ENCODE results near the gene DENND11.

DENND11 gene

GRCh38 chr7:141696348-141696747 lies 5.6 kb downstream of the DENND11 start:
- H3K36me3 ChIP-seq (replicated peaks; ENCODE audit: insufficient read depth, low read length) = no peaks in the 10 kb centered on the region
- no peak overlapping the region for H3K27ac ChIP-seq (ENCODE audit: low read length)
- H3K4me2 ChIP-seq (ENCODE audit: low read depth, low read length) = no peak overlapping the region
- DNase-seq = no peak
- H3K4me1 ChIP-seq (ENCODE audit: low read length) = 0 out of 2 replicates have a peak, but pooled peaks cover 3% of the 10 kb centered on the region
- H3F3A ChIP-seq (ENCODE audit: insufficient read depth, low read length) = peaks cover 5% of the 10 kb centered on the region; the same call in 1 of the 2 replicates
- no peaks in the 10 kb centered on the region for H3K27me3 ChIP-seq (replicated peaks; ENCODE audit: insufficient read depth, low read length)
- no peak overlapping the region for H3K9ac ChIP-seq (ENCODE audit: low read length)
- TF ChIP-seq CTCF (IDR thresholded peaks at IDR 0.05; ENCODE audit: low read length) (no peak), EZH2phosphoT487 (IDR thresholded peaks at IDR 0.05; ENCODE audit: low read length) (no peak), EZH2 (optimal IDR thresholded peaks at IDR 0.05; ENCODE audit: low read depth, low read length) (no peak)
- 0 out of 2 replicates have a peak, but pooled peaks cover 7% of the 10 kb centered on the region for H3K79me2 ChIP-seq (ENCODE audit: low read length)
- no peak overlapping the region for H2AFZ ChIP-seq (ENCODE audit: low read length)
- H4K20me1 ChIP-seq (ENCODE audit: insufficient read depth, low read length) = no peaks in the 10 kb centered on the region
- no peaks in the 10 kb centered on the region for H3K9me2 ChIP-seq (replicated peaks; ENCODE audit: insufficient read depth, low read length)
- no peak overlapping the region for H3K4me3 ChIP-seq (ENCODE audit: low read length)
- H3K9me3 ChIP-seq (replicated peaks; ENCODE audit: insufficient read depth, low read length) = no peaks in the 10 kb centered on the region

- no peak overlapping the region for H3K4me2 ChIP-seq (ENCODE audit: low read depth, low read length)
- H4K20me1 ChIP-seq (ENCODE audit: insufficient read depth, low read length) = no peaks in the 10 kb centered on the region
- DNase-seq = no peak
- no peak overlapping the region for H2AFZ ChIP-seq (ENCODE audit: low read length)
- no peaks in the 10 kb centered on the region for H3K9me2 ChIP-seq (replicated peaks; ENCODE audit: insufficient read depth, low read length)
- H3K9me3 ChIP-seq (replicated peaks; ENCODE audit: insufficient read depth, low read length) = no peaks in the 10 kb centered on the region
- 0 out of 2 replicates have a peak, but pooled peaks cover 3% of the 10 kb centered on the region for H3K4me1 ChIP-seq (ENCODE audit: low read length)
- no peaks in the 10 kb centered on the region for H3K27me3 ChIP-seq (replicated peaks; ENCODE audit: insufficient read depth, low read length)
- no peak overlapping the region for H3K27ac ChIP-seq (ENCODE audit: low read length)
- no peaks in the 10 kb centered on the region for H3K36me3 ChIP-seq (replicated peaks; ENCODE audit: insufficient read depth, low read length)
- peaks cover 3% of the 10 kb centered on the region; the same call in 1 of the 2 replicates for H3F3A ChIP-seq (ENCODE audit: insufficient read depth, low read length)
- no peak overlapping the region for H3K9ac ChIP-seq (ENCODE audit: low read length)
- 0 out of 2 replicates have a peak, but pooled peaks cover 7% of the 10 kb centered on the region for H3K79me2 ChIP-seq (ENCODE audit: low read length)
- TF ChIP-seq EZH2phosphoT487 (IDR thresholded peaks at IDR 0.05; ENCODE audit: low read length) = no peak
- TF ChIP-seq EZH2 (optimal IDR thresholded peaks at IDR 0.05; ENCODE audit: low read depth, low read length) = no peak
- no peak for TF ChIP-seq CTCF (IDR thresholded peaks at IDR 0.05; ENCODE audit: low read length)
- no peak overlapping the region for H3K4me3 ChIP-seq (ENCODE audit: low read length)
These were observed 6.1 kb downstream of the DENND11 start for GRCh38 chr7:141695803-141696289.

- Histone ChIP-seq H2AFZ (ENCODE audit: low read length) (no peak overlapping the region), H3F3A (ENCODE audit: insufficient read depth, low read length) (no peaks in the 10 kb centered on the region), H3K27me3 (replicated peaks; ENCODE audit: insufficient read depth, low read length) (no peaks in the 10 kb centered on the region), H3K9me2 (replicated peaks; ENCODE audit: insufficient read depth, low read length) (no peaks in the 10 kb centered on the region), H3K4me1 (ENCODE audit: low read length) (no peaks in the 10 kb centered on the region), H3K4me2 (ENCODE audit: low read depth, low read length) (no peak overlapping the region), H3K9me3 (replicated peaks; ENCODE audit: insufficient read depth, low read length) (no peaks in the 10 kb centered on the region), H3K36me3 (replicated peaks; ENCODE audit: insufficient read depth, low read length) (no peaks in the 10 kb centered on the region), H3K4me3 (ENCODE audit: low read length) (no peak overlapping the region), H4K20me1 (ENCODE audit: insufficient read depth, low read length) (no peaks in the 10 kb centered on the region), H3K27ac (ENCODE audit: low read length) (no peak overlapping the region), H3K79me2 (ENCODE audit: low read length) (no peaks in the 10 kb centered on the region), H3K9ac (ENCODE audit: low read length) (no peak overlapping the region)
- no peak for DNase-seq
- TF ChIP-seq EZH2phosphoT487 (IDR thresholded peaks at IDR 0.05; ENCODE audit: low read length) (no peak), EZH2 (optimal IDR thresholded peaks at IDR 0.05; ENCODE audit: low read depth, low read length) (no peak), CTCF (IDR thresholded peaks at IDR 0.05; ENCODE audit: low read length) (no peak)
These were observed 8.9 kb downstream of the DENND11 start for GRCh38 chr7:141693082-141693481.

Measured in MM.1S (cell line).